Right lobe of liver (tissue), 6 donors: Measurements from ENCODE around the gene FBXL17. TPM values are rescaled to one million over a fixed set of nuclear protein-coding genes. Genes with fewer than 3 reads are reported as not detected.

Experiments
- ATAC-seq, 4 donors: fragments of 200-7000 bp; cut with Tn5 transposase; one replicate each; pipeline ENCODE4 v1.9.1; 2020; ENCODE audit warnings: mild to moderate bottlenecking in 4 of 4, moderate library complexity in 4 of 4
- DNase-seq, 3 donors: peaks; one replicate each; pipeline ENCODE4 v3.0.0-alpha.2; 2020
- H3K27ac ChIP-seq, 3 donors: fragments of 200-600 bp; one replicate each; pipeline ENCODE4 v1.8.0; 2022
- H3K27me3 ChIP-seq, 2 donors: fragments of 200-600 bp; one replicate each; pipeline ENCODE4 v1.8.0; 2022
- H3K36me3 ChIP-seq, 4 donors: fragments of 200-600 bp; sonication (generic) in 1 of 4; one replicate each; pipeline versions ENCODE4 v1.5.1 to v1.8.0; 2017 to 2022; ENCODE audit warnings: control low read depth in 1 of 4
- H3K4me1 ChIP-seq, 4 donors: fragments of 200-600 bp; sonication (generic) in 1 of 4; one replicate each; pipeline versions ENCODE4 v1.5.1 to v1.8.0; 2017 to 2022; ENCODE audit warnings: control low read depth in 1 of 4
- H3K4me3 ChIP-seq, 3 donors: fragments of 200-600 bp; one replicate each; pipeline ENCODE4 v1.8.0; 2022
- H3K9me3 ChIP-seq, 4 donors: fragments of 200-600 bp; sonication (generic) in 1 of 4; one replicate each; pipeline versions ENCODE4 v1.5.1 to v1.8.0; 2017 to 2022; ENCODE audit warnings: control low read depth in 1 of 4
- POLR2A ChIP-seq: fragments of 450-650 bp; IDR thresholded peaks from one replicate; pipeline ENCODE4 v1.6.1; 2017; ENCODE audit warnings: antibody characterized with exemption, mild to moderate bottlenecking
- WGBS: methylation state at CpG from one replicate; pipeline ENCODE4 v1.1.6; 2018; ENCODE audit warnings: low coverage, low lambda C conversion rate; ENCODE audit not compliant: insufficient coverage; ENCODE audit errors: missing lambda C conversion rate; 5-methylcytosine and 5-hydroxymethylcytosine counted together
- intact Hi-C, 2 donors: fragments of 100-400 bp; cut with DNase I; formaldehyde crosslinking; loops; one replicate each; pipeline versions ENCODE4 v1.11.2 to v1.14.1; 2022
- total RNA-seq, 6 experiments: library from RNA; depleted of rRNA in 2 of 6; stranded (reverse); fragments of >200 nt in 2 of 6; fragmentation: NEBNext Ultra II Directional in 3 of 6; extraction: Animal tissue kit (Norgen Biotek cat#: 25700) in 3 of 6; gene quantifications; one replicate each; pipeline versions ENCODE4 v1.1.0 to v1.2.4, GENCODE V29; 2016 to 2023
- TF ChIP-seq, protein P1 (sequence below), 4 donors: fragments of 200-600 bp in 3 of 4; fragments of 450-650 bp in 1 of 4; IDR thresholded peaks; one replicate each; pipeline versions ENCODE4 v1.5.1 to v1.8.0; 2016 to 2022; ENCODE audit warnings: antibody characterized with exemption in 4 of 4, mild to moderate bottlenecking in 2 of 4
- donor health status: DM: no; HTN: yes; CAD: no.
- donor health status: DM: no; HTN: no; CAD: no.
- donor health status: DM: no; HTN: no; CAD: no.
- donor health status: DM: no; HTN: yes; CAD: no.
- donor health status: DM: no; HTN: yes; CAD: no.

FBXL17 gene
- total RNA-seq, 6 experiments from 2014 or later, result 7.7 to 10.6 (median 9.1) TPM

DNA sequence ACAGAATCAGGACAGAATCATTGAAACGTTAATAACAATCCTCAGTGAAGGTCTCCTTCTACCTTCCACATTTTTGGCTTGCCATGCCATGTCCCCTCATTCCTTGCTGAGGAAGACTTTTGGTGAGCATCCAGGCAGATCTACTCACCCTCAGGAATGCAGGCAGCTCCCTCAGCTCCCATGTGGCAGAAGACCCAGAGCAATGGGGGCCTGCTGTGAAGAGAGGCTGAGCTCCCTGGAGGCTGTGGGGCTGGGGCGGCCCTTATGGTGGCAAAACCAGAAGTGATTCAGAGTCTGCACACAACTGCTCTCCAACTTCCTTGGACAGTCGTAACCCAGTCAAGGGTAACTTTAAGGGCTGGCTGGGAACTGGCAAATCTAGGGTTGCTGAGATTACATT lies 463.9 kb downstream of the FBXL17 start:
- Histone ChIP-seq H3K9me3 (no peaks in the 10 kb centered on the region), H3K4me3 (no peak overlapping the region), H3K36me3 (no peaks in the 10 kb centered on the region), H3K27ac (peak overlapping the region in 1 of 3 donors; percentile 63), H3K4me1 (peaks cover 0 to 23% (median 7%) of the 10 kb centered on the region in 4 donors), H3K27me3 (no peaks in the 10 kb centered on the region)
- no peak for DNase-seq
- WGBS, result 69% methylated on average over 2 of the region's 3 CpGs
- ATAC-seq, result peak; percentile 17 to 41 (median 21)
- no peak for TF ChIP-seq POLR2A
- TF ChIP-seq, protein P1, sequence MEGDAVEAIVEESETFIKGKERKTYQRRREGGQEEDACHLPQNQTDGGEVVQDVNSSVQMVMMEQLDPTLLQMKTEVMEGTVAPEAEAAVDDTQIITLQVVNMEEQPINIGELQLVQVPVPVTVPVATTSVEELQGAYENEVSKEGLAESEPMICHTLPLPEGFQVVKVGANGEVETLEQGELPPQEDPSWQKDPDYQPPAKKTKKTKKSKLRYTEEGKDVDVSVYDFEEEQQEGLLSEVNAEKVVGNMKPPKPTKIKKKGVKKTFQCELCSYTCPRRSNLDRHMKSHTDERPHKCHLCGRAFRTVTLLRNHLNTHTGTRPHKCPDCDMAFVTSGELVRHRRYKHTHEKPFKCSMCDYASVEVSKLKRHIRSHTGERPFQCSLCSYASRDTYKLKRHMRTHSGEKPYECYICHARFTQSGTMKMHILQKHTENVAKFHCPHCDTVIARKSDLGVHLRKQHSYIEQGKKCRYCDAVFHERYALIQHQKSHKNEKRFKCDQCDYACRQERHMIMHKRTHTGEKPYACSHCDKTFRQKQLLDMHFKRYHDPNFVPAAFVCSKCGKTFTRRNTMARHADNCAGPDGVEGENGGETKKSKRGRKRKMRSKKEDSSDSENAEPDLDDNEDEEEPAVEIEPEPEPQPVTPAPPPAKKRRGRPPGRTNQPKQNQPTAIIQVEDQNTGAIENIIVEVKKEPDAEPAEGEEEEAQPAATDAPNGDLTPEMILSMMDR (IDR thresholded peaks at IDR 0.05), result no peak
- intact Hi-C loops, result no loop called here

DNA sequence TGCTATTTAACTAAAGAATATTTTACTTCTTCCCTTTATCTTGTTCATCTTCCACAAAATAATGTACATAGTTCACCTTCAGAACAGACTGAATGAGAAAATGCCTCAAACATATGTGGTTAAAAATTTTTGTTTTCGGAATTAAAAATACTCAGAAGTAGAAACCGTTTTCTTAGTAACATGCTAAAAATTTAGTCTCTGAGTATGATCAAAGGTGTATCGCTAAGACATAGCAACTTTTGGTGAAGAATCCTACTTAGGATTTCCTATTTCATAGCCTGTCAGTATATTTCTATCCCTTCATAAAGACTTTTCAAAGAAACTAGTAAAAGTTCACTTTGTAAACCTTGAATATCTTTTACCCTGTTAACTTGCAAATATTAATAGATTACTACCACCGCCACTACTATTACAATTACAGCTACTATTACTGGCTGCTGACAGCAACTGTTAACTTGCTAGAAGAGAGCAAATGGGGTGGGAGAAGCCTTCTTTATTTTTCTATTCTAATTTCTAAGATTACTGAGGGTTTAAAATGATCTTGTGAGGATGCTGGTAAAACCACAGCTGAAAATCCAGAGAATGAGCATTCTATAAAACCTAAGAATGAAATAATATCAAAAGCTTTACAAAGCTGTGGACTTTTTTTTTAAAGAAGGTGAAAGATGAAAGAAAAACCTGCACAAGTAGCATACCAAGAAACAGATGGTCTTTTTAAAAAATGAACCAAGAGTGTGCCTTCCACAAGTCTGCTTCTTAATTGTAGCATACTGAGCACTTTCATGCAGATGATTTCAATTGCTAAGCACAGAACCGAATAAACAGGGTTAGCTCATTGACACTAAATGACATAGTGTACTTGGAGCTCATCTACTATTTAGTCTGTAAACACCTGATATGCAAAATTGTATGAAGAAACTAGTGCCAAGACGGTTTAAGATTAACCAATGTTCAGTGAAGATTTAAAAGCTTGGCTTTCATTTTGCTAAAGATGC lies 464.9 kb downstream of the FBXL17 start:
- Histone ChIP-seq H3K27me3 (no peaks in the 10 kb centered on the region), H3K4me3 (peak overlapping the region in 1 of 3 donors; percentile 16), H3K4me1 (peaks cover 0 to 23% (median 7%) of the 10 kb centered on the region in 4 donors), H3K27ac (peak overlapping the region; percentile 14 to 63 (median 25)), H3K36me3 (no peaks in the 10 kb centered on the region), H3K9me3 (no peaks in the 10 kb centered on the region)
- no peak for TF ChIP-seq POLR2A
- TF ChIP-seq, protein P1 (IDR thresholded peaks at IDR 0.05), result no peak
- 74% methylated on average over 6 of the region's 6 CpGs for WGBS
- intact Hi-C loops, result no loop called here
- ATAC-seq, result peak; percentile 95 to 97 (median 96)
- DNase-seq, result no peak

DNA sequence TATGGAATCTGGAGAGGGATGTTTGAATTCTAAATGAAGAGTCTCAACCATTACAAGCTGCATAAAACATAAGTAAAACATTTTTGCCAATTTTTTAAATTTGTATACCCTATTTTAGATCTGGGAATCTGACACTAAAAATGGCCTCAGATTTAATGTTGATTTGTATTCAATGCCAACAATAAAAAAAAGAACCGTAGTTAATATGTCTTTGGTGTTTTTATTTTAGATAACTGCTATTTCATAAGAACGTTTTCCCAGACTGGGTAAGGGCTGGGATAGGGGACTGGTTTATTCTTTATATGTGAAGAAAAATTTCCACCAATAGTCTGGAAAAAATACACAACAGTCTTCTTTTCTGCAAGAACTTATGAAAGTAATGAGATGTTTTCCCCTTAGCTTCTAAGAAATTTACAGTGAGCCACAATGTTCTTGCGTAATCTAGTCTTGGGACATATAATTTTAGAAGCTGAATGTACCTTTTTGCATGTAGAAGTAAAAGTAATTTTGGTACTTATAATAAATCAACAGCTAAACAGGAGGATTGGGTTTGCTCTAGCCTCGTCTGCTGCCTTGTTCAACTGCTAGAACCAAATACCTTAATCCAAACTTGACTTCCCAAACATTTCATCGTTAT lies 466.6 kb downstream of the FBXL17 start:
- no peak overlapping the region for H3K4me3 ChIP-seq
- H3K27ac ChIP-seq, result no peak overlapping the region
- H3K27me3 ChIP-seq, result no peaks in the 10 kb centered on the region
- intact Hi-C loops, result no loop called here
- WGBS, result 82% methylated on average over 5 of the region's 5 CpGs
- no peaks in the 10 kb centered on the region for H3K36me3 ChIP-seq
- no peak for TF ChIP-seq POLR2A
- TF ChIP-seq, protein P1 (IDR thresholded peaks at IDR 0.05), result no peak
- ATAC-seq, result no peak
- H3K9me3 ChIP-seq, result no peaks in the 10 kb centered on the region
- H3K4me1 ChIP-seq, result peaks cover 0 to 23% (median 7%) of the 10 kb centered on the region in 4 donors
- DNase-seq, result no peak

DNA sequence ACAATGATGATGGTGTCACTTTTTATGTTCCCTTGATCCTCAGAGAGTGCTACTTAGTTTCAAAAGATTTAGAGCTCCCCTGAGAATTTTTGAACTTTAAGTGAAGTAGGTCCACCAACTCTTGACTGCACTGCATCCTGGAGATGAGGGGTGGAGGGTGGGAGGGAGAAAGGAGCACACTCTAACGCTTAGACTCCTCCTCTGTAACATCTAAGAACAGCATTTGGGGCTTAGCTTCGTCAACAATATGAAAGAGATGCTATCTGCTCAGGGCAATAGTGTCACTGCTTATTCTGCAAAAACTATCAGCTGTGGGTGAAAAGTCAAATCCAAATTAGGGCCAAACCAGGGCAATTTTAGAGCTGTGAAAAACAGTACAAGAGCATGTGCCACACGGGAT lies 468.4 kb downstream of the FBXL17 start:
- intact Hi-C loops, result no loop called here

More for the DNA sequence above, 468.4 kb downstream of the FBXL17 start:
- no peak overlapping the region for H3K27ac ChIP-seq
- DNase-seq, result no peak
- TF ChIP-seq, protein P1 (IDR thresholded peaks at IDR 0.05), result no peak
- TF ChIP-seq POLR2A, result no peak
- peaks cover 0 to 18% (median 7%) of the 10 kb centered on the region in 4 donors for H3K4me1 ChIP-seq
- WGBS, result 77% methylated on average over 3 of the region's 3 CpGs
- no peaks in the 10 kb centered on the region for H3K27me3 ChIP-seq
- H3K4me3 ChIP-seq, result no peak overlapping the region
- no peak for ATAC-seq
- no peaks in the 10 kb centered on the region for H3K36me3 ChIP-seq
- no peaks in the 10 kb centered on the region for H3K9me3 ChIP-seq
